Activated CD4-positive, alpha-beta memory T cell treated with anti-CD3 and anti-CD28 coated beads for 36 hours (primary cell): Measurements from ENCODE around the gene LGR6. TPM values are rescaled to one million over a fixed set of nuclear protein-coding genes. Genes with fewer than 3 reads are reported as not detected.
A peak's percentile ranks its signal among the peaks of the same experiment; 100 is the strongest.

Source experiments
- CTCF ChIA-PET: fragments of 350-600 bp; sonication (Branson Sonifier 250); formaldehyde crosslinking; loops from one replicate; lab custom pipeline; 2021; ENCODE audit warnings: antibody characterized with exemption, inconsistent platforms; lab: Charles Lee
- POLR2A ChIA-PET: fragments of 350-600 bp; sonication (Branson Sonifier 250); formaldehyde crosslinking; loops from one replicate; lab custom pipeline; 2021; ENCODE audit warnings: antibody characterized with exemption; lab: Charles Lee
- DNase-seq: peaks from one replicate; pipeline ENCODE4 v3.0.0-alpha.2; 2020
- H3K27ac Mint-ChIP-seq: one replicate; pipeline ENCODE4 v1.8.0; 2021; ENCODE audit warnings: mixed read lengths
- H3K27me3 Mint-ChIP-seq: one replicate; pipeline ENCODE4 v1.8.0; 2021; ENCODE audit warnings: mixed read lengths
- H3K36me3 Mint-ChIP-seq: one replicate; pipeline ENCODE4 v1.8.0; 2021; ENCODE audit warnings: mixed read lengths
- H3K4me1 Mint-ChIP-seq: one replicate; pipeline ENCODE4 v1.8.0; 2021; ENCODE audit warnings: low read depth, mixed read lengths
- H3K4me3 Mint-ChIP-seq: one replicate; pipeline ENCODE4 v1.8.0; 2021; ENCODE audit warnings: mild to moderate bottlenecking, mixed read lengths
- H3K9me3 Mint-ChIP-seq: one replicate; pipeline ENCODE4 v1.8.0; 2021; ENCODE audit warnings: mixed read lengths
- intact Hi-C: fragments of 100-400 bp; cut with micrococcal nuclease; formaldehyde crosslinking; loops from one replicate; pipeline ENCODE4 v1.15.1; 2023
- total RNA-seq, 2 experiments: library from RNA; stranded (reverse); gene quantifications; one replicate each; pipeline ENCODE4 v1.2.3, GENCODE V29; 2021

Gene LGR6
- total RNA-seq, 2 experiments from 2014 or later: 0.05 to 0.10 TPM

GRCh38 chr1:202150602-202151001, 43.0 kb upstream of the LGR6 start:
- Mint-ChIP-seq H3K4me1 (peaks cover 25% of the 10 kb centered on the region), H3K27ac (peak overlapping the region; percentile 44), H3K36me3 (peaks cover 64% of the 10 kb centered on the region), H3K27me3 (no peaks in the 10 kb centered on the region), H3K9me3 (no peaks in the 10 kb centered on the region), H3K4me3 (no peak overlapping the region)
- intact Hi-C loops: no loop called here
- POLR2A ChIA-PET: interaction anchor here (0.6 kb wide), 1 partner anchor 43 kb away, joined by 3 read pairs; no protein-coding TSS in a partner anchor
- DNase-seq: no peak
- CTCF ChIA-PET: no interaction called here

GRCh38 chr1:202151045-202151444, 42.6 kb upstream of the LGR6 start:
- no peak for DNase-seq
- no peak overlapping the region for H3K4me3 Mint-ChIP-seq
- intact Hi-C loops: no loop called here
- no peak overlapping the region for H3K27ac Mint-ChIP-seq
- no peaks in the 10 kb centered on the region for H3K9me3 Mint-ChIP-seq
- POLR2A ChIA-PET: interaction anchor here (0.6 to 1.2 kb wide), 2 partner anchors 12 to 43 kb away, joined by 3 read pairs; no protein-coding TSS in a partner anchor
- CTCF ChIA-PET: interaction anchor here (0.8 to 1.3 kb wide), 2 partner anchors 10 to 16 kb away, joined by 4 to 7 read pairs; partner anchors contain the start of gene PTPN7
- no peaks in the 10 kb centered on the region for H3K27me3 Mint-ChIP-seq
- H3K36me3 Mint-ChIP-seq: peaks cover 66% of the 10 kb centered on the region
- H3K4me1 Mint-ChIP-seq: peaks cover 26% of the 10 kb centered on the region

GRCh38 chr1:202152399-202152798, 41.2 kb upstream of the LGR6 start:
- DNase-seq: no peak
- Mint-ChIP-seq H3K27me3 (no peaks in the 10 kb centered on the region), H3K4me3 (no peak overlapping the region), H3K9me3 (no peaks in the 10 kb centered on the region), H3K4me1 (peaks cover 38% of the 10 kb centered on the region), H3K36me3 (peaks cover 73% of the 10 kb centered on the region), H3K27ac (no peak overlapping the region)
- intact Hi-C loops: no loop called here
- ChIA-PET CTCF (interaction anchor here (1.3 kb wide), 1 partner anchor 8 kb away, joined by 7 read pairs; the partner anchor contains the start of gene PTPN7), POLR2A (no interaction called here)

GRCh38 chr1:202153284-202153683, 40.3 kb upstream of the LGR6 start:
- Mint-ChIP-seq H3K27ac (peak overlapping the region; percentile 58), H3K27me3 (no peaks in the 10 kb centered on the region), H3K9me3 (no peaks in the 10 kb centered on the region), H3K36me3 (peaks cover 75% of the 10 kb centered on the region), H3K4me1 (peaks cover 46% of the 10 kb centered on the region), H3K4me3 (no peak overlapping the region)
- ChIA-PET CTCF (interaction anchor here (2.4 to 3.4 kb wide), 2 partner anchors 10 to 162 kb away, joined by 8 to 19 read pairs; no protein-coding TSS in a partner anchor), POLR2A (no interaction called here)
- DNase-seq: no peak
- intact Hi-C loops: no loop called here

GRCh38 chr1:202154148-202154765, 39.3 kb upstream of the LGR6 start:
- Mint-ChIP-seq H3K36me3 (peaks cover 75% of the 10 kb centered on the region), H3K4me3 (no peak overlapping the region), H3K27ac (peak overlapping the region; percentile 75), H3K27me3 (no peaks in the 10 kb centered on the region), H3K4me1 (peaks cover 51% of the 10 kb centered on the region), H3K9me3 (no peaks in the 10 kb centered on the region)
- intact Hi-C loops: no loop called here
- POLR2A ChIA-PET: interaction anchor here (0.8 to 2.8 kb wide), 5 partner anchors 8 to 21 kb away, joined by 3 to 23 read pairs (median 5); partner anchors contain the start of gene ARL8A
- CTCF ChIA-PET: interaction anchor here (0.6 to 3.4 kb wide), 17 partner anchors 8 to 326 kb away, joined by 3 to 21 read pairs (median 5); partner anchors contain the start of genes ARL8A and IPO9
- no peak for DNase-seq

- DNase-seq: peak; percentile 65
- Mint-ChIP-seq H3K4me1 (peaks cover 51% of the 10 kb centered on the region), H3K36me3 (peaks cover 79% of the 10 kb centered on the region), H3K27ac (peak overlapping the region; percentile 75), H3K9me3 (no peaks in the 10 kb centered on the region), H3K4me3 (no peak overlapping the region), H3K27me3 (no peaks in the 10 kb centered on the region)
- intact Hi-C loops: no loop called here
- ChIA-PET POLR2A (interaction anchor here (1.2 to 2.8 kb wide), 5 partner anchors 9 to 25 kb away, joined by 3 to 23 read pairs (median 5); partner anchors contain the start of gene ARL8A), CTCF (interaction anchor here (0.6 to 3.4 kb wide), 18 partner anchors 8 to 326 kb away, joined by 3 to 21 read pairs (median 5); partner anchors contain the start of genes ARL8A and IPO9)
Observed at GRCh38 chr1:202154766-202155477, 38.7 kb upstream of the LGR6 start.

- intact Hi-C loops: no loop called here
- peaks cover 76% of the 10 kb centered on the region for H3K36me3 Mint-ChIP-seq
- H3K27ac Mint-ChIP-seq: peak overlapping the region; percentile 75
- H3K9me3 Mint-ChIP-seq: no peaks in the 10 kb centered on the region
- DNase-seq: no peak
- no peaks in the 10 kb centered on the region for H3K27me3 Mint-ChIP-seq
- POLR2A ChIA-PET: interaction anchor here (1.2 to 2.8 kb wide), 4 partner anchors 9 to 24 kb away, joined by 3 to 23 read pairs (median 8); partner anchors contain the start of gene ARL8A
- CTCF ChIA-PET: interaction anchor here (0.6 to 3.4 kb wide), 16 partner anchors 7 to 259 kb away, joined by 3 to 21 read pairs (median 6); partner anchors contain the start of gene ARL8A
- H3K4me3 Mint-ChIP-seq: no peak overlapping the region
- H3K4me1 Mint-ChIP-seq: peaks cover 50% of the 10 kb centered on the region
Observed at GRCh38 chr1:202155478-202156021, 38.0 kb upstream of the LGR6 start.

GRCh38 chr1:202156590-202156989, 37.0 kb upstream of the LGR6 start:
- intact Hi-C loops: no loop called here
- Mint-ChIP-seq H3K9me3 (no peaks in the 10 kb centered on the region), H3K4me1 (peaks cover 53% of the 10 kb centered on the region), H3K36me3 (peaks cover 67% of the 10 kb centered on the region), H3K4me3 (no peak overlapping the region), H3K27me3 (no peaks in the 10 kb centered on the region), H3K27ac (peak overlapping the region; percentile 42)
- ChIA-PET CTCF (interaction anchor here (1.3 to 3.4 kb wide), 5 partner anchors 9 to 159 kb away, joined by 4 to 19 read pairs (median 13); no protein-coding TSS in a partner anchor), POLR2A (interaction anchor here (2.8 kb wide), 1 partner anchor 10 kb away, joined by 23 read pairs; the partner anchor contains the start of gene ARL8A)
- no peak for DNase-seq

- peaks cover 66% of the 10 kb centered on the region for H3K4me1 Mint-ChIP-seq
- no peak for DNase-seq
- peak overlapping the region; percentile 73 for H3K27ac Mint-ChIP-seq
- intact Hi-C loops: no loop called here
- POLR2A ChIA-PET: no interaction called here
- H3K27me3 Mint-ChIP-seq: no peaks in the 10 kb centered on the region
- CTCF ChIA-PET: interaction anchor here (2.5 kb wide), 1 partner anchor 23 kb away, joined by 7 read pairs; no protein-coding TSS in a partner anchor
- H3K4me3 Mint-ChIP-seq: peak overlapping the region; percentile 89
- H3K9me3 Mint-ChIP-seq: no peaks in the 10 kb centered on the region
- peaks cover 60% of the 10 kb centered on the region for H3K36me3 Mint-ChIP-seq
Observed at GRCh38 chr1:202157945-202158344, 35.7 kb upstream of the LGR6 start.

- intact Hi-C loops: no loop called here
- ChIA-PET CTCF (interaction anchor here (1.4 to 5.0 kb wide), 8 partner anchors 11 to 183 kb away, joined by 4 to 50 read pairs (median 12); partner anchors contain the start of genes LGR6 and UBE2T), POLR2A (interaction anchor here (1.8 to 5.6 kb wide), 2 partner anchors 13 to 14 kb away, joined by 5 to 57 read pairs; partner anchors contain the start of gene ARL8A)
- peaks cover 51% of the 10 kb centered on the region for H3K36me3 Mint-ChIP-seq
- no peaks in the 10 kb centered on the region for H3K27me3 Mint-ChIP-seq
- H3K27ac Mint-ChIP-seq: peak overlapping the region; percentile 97
- H3K4me1 Mint-ChIP-seq: peaks cover 72% of the 10 kb centered on the region
- DNase-seq: peak; percentile 67
- H3K9me3 Mint-ChIP-seq: no peaks in the 10 kb centered on the region
- H3K4me3 Mint-ChIP-seq: peak overlapping the region; percentile 89
Observed at GRCh38 chr1:202158810-202159533, 34.6 kb upstream of the LGR6 start.
